Gastrocnemius medialis (tissue), 4 donors: ENCODE results near the gene GJA9. TPM values are rescaled to one million over a fixed set of nuclear protein-coding genes. Genes with fewer than 3 reads are reported as not detected.
"Not testable (repeated sequence)": the region's sequence is repeated elsewhere in the genome, so short reads cannot be mapped to it uniquely, and the experiment has no call there.

Experiments used
- ATAC-seq, 2 donors: fragments of 150-250 bp; one replicate each; pipeline ENCODE4 v1.9.1; 2016
- DNase-seq, 2 donors: peaks; one replicate each; pipeline ENCODE4 v3.0.0-alpha.2; 2019
- H3K27ac ChIP-seq, 4 donors: fragments of 200-600 bp; sonication (generic); 1 replicate in 1 of 4; 2 replicates in 3 of 4; pipeline ENCODE4 v1.5.1; 2016 to 2018; ENCODE audit warnings: mild to moderate bottlenecking in 2 of 4, moderate library complexity in 1 of 4
- H3K27me3 ChIP-seq, 3 donors: fragments of 200-600 bp; sonication (generic) in 2 of 3; 1 replicate in 1 of 3; 2 replicates in 2 of 3; pipeline versions ENCODE4 v1.5.1 to v1.6.0; 2016 to 2019; ENCODE audit warnings: mild to moderate bottlenecking in 1 of 3, moderate library complexity in 1 of 3
- H3K36me3 ChIP-seq, 2 donors: fragments of 200-600 bp; sonication (generic) in 1 of 2; one replicate each; pipeline ENCODE4 v1.5.1; 2017 to 2018
- H3K4me1 ChIP-seq, 2 donors: fragments of 200-600 bp; sonication (generic) in 1 of 2; one replicate each; pipeline ENCODE4 v1.5.1; 2016 to 2017; ENCODE audit warnings: mild to moderate bottlenecking in 2 of 2
- H3K4me3 ChIP-seq, 4 donors: fragments of 200-600 bp; sonication (generic) in 3 of 4; 1 replicate in 1 of 4; 2 replicates in 3 of 4; pipeline ENCODE4 v1.5.1; 2016 to 2019; ENCODE audit warnings: mild to moderate bottlenecking in 2 of 4
- H3K9me3 ChIP-seq, 3 donors: fragments of 200-600 bp; sonication (generic) in 2 of 3; 1 replicate in 1 of 3; 2 replicates in 2 of 3; pipeline ENCODE4 v1.5.1; 2016 to 2019
- POLR2A ChIP-seq, 2 donors: fragments of 450-650 bp; IDR thresholded peaks; one replicate each; pipeline ENCODE4 v1.6.1; 2017; ENCODE audit warnings: antibody characterized with exemption in 2 of 2, mild to moderate bottlenecking in 2 of 2, moderate library complexity in 2 of 2
- in situ Hi-C, 4 donors: fragments of 200-750 bp; cut with MboI; loops; one replicate each; pipeline versions ENCODE4 v1.15.0 to v1.8.0; 2017; ENCODE audit warnings: low sequenced_read_pairs in 4 of 4
- intact Hi-C: fragments of 100-400 bp; cut with DNase I; formaldehyde crosslinking; loops from one replicate; pipeline ENCODE4 v1.15.1; 2023; ENCODE audit warnings: low total_unique reads
- total RNA-seq, 4 donors: library from RNA; depleted of rRNA; stranded (reverse); fragments of >200 nt; gene quantifications; one replicate each; pipeline versions ENCODE4 v1.1.0 to v1.2.3, GENCODE V29; 2016
- TF ChIP-seq, protein P1 (sequence below), 5 experiments: fragments of 450-650 bp in 3 of 5; fragments of 200-600 bp in 2 of 5; sonication (generic) in 2 of 5; IDR thresholded peaks in 4 of 5; conservative IDR thresholded peaks in 1 of 5; 1 replicate in 4 of 5; 2 replicates in 1 of 5; pipeline ENCODE4 v1.5.1; 2016 to 2019; ENCODE audit warnings: antibody characterized with exemption in 5 of 5, mild to moderate bottlenecking in 3 of 5, moderate library complexity in 3 of 5

GJA9 gene
- total RNA-seq, 4 donors from 2014 or later, result not detected

GRCh38 chr1:38848071-38848470 is 33.3 kb downstream of the GJA9 start:
- Histone ChIP-seq H3K36me3 (peaks cover 0 to 86% of the 10 kb centered on the region in 2 donors), H3K4me3 (no peak overlapping the region), H3K27ac (no peak overlapping the region), H3K9me3 (no peaks in the 10 kb centered on the region), H3K4me1 (no peaks in the 10 kb centered on the region), H3K27me3 (no peaks in the 10 kb centered on the region)
- no peak for TF ChIP-seq POLR2A (IDR thresholded peaks at IDR 0.05)
- TF ChIP-seq, protein P1, sequence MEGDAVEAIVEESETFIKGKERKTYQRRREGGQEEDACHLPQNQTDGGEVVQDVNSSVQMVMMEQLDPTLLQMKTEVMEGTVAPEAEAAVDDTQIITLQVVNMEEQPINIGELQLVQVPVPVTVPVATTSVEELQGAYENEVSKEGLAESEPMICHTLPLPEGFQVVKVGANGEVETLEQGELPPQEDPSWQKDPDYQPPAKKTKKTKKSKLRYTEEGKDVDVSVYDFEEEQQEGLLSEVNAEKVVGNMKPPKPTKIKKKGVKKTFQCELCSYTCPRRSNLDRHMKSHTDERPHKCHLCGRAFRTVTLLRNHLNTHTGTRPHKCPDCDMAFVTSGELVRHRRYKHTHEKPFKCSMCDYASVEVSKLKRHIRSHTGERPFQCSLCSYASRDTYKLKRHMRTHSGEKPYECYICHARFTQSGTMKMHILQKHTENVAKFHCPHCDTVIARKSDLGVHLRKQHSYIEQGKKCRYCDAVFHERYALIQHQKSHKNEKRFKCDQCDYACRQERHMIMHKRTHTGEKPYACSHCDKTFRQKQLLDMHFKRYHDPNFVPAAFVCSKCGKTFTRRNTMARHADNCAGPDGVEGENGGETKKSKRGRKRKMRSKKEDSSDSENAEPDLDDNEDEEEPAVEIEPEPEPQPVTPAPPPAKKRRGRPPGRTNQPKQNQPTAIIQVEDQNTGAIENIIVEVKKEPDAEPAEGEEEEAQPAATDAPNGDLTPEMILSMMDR (IDR thresholded peaks at IDR 0.05 in 4 of 5, conservative IDR thresholded peaks at IDR 0.05 in 1 of 5), result no peak
- ATAC-seq, result no peak
- intact Hi-C loops, result no loop called here
- in situ Hi-C loops, result loop anchor here in 1 of 4 donors (25.0 kb wide), 2 partner anchors 786 to 1236 kb away; no protein-coding TSS in a partner anchor
- no peak for DNase-seq

- Histone ChIP-seq H3K4me3 (no peak overlapping the region), H3K4me1 (no peaks in the 10 kb centered on the region), H3K9me3 (no peaks in the 10 kb centered on the region), H3K36me3 (peaks cover 0 to 89% of the 10 kb centered on the region in 2 donors), H3K27me3 (no peaks in the 10 kb centered on the region), H3K27ac (no peak overlapping the region)
- intact Hi-C loops, result no loop called here
- no peak for DNase-seq
- in situ Hi-C loops, result loop anchor here in 1 of 4 donors (25.0 kb wide), 2 partner anchors 784 to 1234 kb away; no protein-coding TSS in a partner anchor
- ATAC-seq, result no peak
- TF ChIP-seq, protein P1 (IDR thresholded peaks at IDR 0.05 in 4 of 5, conservative IDR thresholded peaks at IDR 0.05 in 1 of 5), result no peak
- no peak for TF ChIP-seq POLR2A (IDR thresholded peaks at IDR 0.05)
These were observed 35.2 kb downstream of the GJA9 start for GRCh38 chr1:38846210-38846609.

- DNase-seq, H3K4me3 ChIP-seq, ATAC-seq, H3K9me3 ChIP-seq, H3K27me3 ChIP-seq, H3K4me1 ChIP-seq, H3K27ac ChIP-seq, intact Hi-C loops: not testable (repeated sequence)
- in situ Hi-C loops, result loop anchor here in 1 of 4 donors (25.0 kb wide), 2 partner anchors 783 to 1233 kb away; no protein-coding TSS in a partner anchor
- peaks cover 0 to 79% of the 10 kb centered on the region in 2 donors for H3K36me3 ChIP-seq
These were observed 36.3 kb downstream of the GJA9 start for GRCh38 chr1:38845088-38845487.

GRCh38 chr1:38840281-38840680 is 41.1 kb downstream of the GJA9 start:
- no peak for ATAC-seq

GRCh38 chr1:38839363-38839762 is 42.0 kb downstream of the GJA9 start:
- H3K27ac ChIP-seq, result no peak overlapping the region
- DNase-seq (no peak), ATAC-seq (no peak)
- peaks cover 0 to 3% of the 10 kb centered on the region in 2 donors for H3K4me1 ChIP-seq
- no peak overlapping the region for H3K4me3 ChIP-seq
- H3K27me3 ChIP-seq, result no peaks in the 10 kb centered on the region
- peaks cover 2 to 47% of the 10 kb centered on the region in 2 donors for H3K36me3 ChIP-seq
- in situ Hi-C loops (loop anchor here in 1 of 4 donors (25.0 kb wide), 2 partner anchors 777 to 1227 kb away; no protein-coding TSS in a partner anchor), intact Hi-C loops (no loop called here)
- no peak for TF ChIP-seq POLR2A (IDR thresholded peaks at IDR 0.05)
- H3K9me3 ChIP-seq, result no peaks in the 10 kb centered on the region

More at GRCh38 chr1:38840281-38840680, 41.1 kb downstream of the GJA9 start:
- Histone ChIP-seq H3K4me1 (peaks cover 0 to 3% of the 10 kb centered on the region in 2 donors), H3K4me3 (no peak overlapping the region), H3K27ac (no peak overlapping the region), H3K27me3 (no peaks in the 10 kb centered on the region), H3K36me3 (peaks cover 2 to 57% of the 10 kb centered on the region in 2 donors), H3K9me3 (no peaks in the 10 kb centered on the region)
- in situ Hi-C loops, result loop anchor here in 1 of 4 donors (25.0 kb wide), 2 partner anchors 778 to 1228 kb away; no protein-coding TSS in a partner anchor
- no peak for DNase-seq
- intact Hi-C loops, result no loop called here
- TF ChIP-seq, protein P1 (IDR thresholded peaks at IDR 0.05 in 4 of 5, conservative IDR thresholded peaks at IDR 0.05 in 1 of 5), result no peak
- TF ChIP-seq POLR2A (IDR thresholded peaks at IDR 0.05), result no peak

DNA sequence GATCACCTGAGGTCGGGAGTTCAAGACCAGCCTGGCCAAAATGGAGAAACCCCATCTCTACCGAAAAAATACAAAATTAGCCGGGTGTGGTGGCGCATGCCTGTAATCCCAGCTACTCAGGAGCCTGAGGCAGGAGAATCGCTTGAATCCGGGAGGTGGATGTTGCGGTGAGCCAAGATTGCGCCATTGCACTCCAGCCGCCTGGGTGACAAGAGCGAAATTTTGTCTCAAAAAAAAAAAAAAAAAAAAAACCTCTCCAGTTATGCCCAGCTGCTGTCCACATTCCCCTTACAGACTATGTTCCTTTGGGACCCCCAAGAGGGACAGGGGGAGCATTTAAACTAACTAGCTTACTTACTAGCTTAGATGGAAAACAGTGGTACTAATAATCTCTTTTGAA is 45.1 kb downstream of the GJA9 start:
- intact Hi-C loops, ATAC-seq: not testable (repeated sequence)
- in situ Hi-C loops, result loop anchor here in 1 of 4 donors (25.0 kb wide), 2 partner anchors 774 to 1224 kb away; no protein-coding TSS in a partner anchor

More for the DNA sequence above, 45.1 kb downstream of the GJA9 start:
- not testable (repeated sequence) for H3K27ac ChIP-seq, H3K27me3 ChIP-seq, H3K4me1 ChIP-seq, H3K4me3 ChIP-seq, DNase-seq, H3K9me3 ChIP-seq
- peaks cover 2 to 20% of the 10 kb centered on the region in 2 donors for H3K36me3 ChIP-seq
